GM18870 (cell line): Measurements from ENCODE around the gene GALNT17.

Experiments
- ATAC-seq: cut with Tn5 transposase; IDR thresholded peaks from one replicate; pipeline ENCODE4 v1.9.1; 2021; ENCODE audit warnings: moderate library complexity; ENCODE audit not compliant: unreplicated experiment

GALNT17 gene

DNA sequence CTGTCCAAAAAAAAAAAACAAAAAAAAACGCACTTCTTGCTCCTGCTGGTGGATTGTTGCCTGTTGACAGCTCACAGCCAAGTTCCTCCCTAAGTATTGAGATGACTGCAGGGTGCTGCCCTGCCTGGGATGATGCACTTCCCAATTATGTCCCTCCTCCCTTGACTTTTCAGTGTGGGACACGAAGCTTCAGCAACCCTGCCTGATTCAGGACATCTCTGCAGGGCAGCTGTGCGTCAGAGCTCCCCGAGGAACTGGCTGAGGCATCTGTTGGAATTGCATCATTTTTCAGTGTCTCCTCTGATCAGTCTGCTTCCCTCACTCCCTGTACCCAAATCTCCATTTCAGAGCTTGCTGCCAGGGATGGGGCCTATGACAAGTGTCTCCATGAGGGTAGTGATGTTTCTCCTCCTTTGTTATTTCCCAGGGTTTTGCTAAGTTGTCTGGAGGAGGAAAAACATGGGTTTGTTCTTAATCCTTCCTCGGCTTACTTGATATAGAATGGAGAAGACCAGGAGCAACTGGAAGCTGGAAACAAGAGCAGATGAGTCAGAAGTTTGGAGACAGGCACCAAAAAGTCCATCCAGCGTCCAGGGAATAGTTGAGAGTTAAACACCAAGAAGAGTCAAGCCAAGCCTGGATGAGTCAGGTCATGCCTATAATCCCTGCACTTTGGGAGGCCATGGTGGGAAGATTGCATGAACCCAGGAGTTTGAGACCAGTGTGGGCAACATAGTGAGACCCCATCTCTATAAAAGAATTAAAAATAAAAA is 355.1 kb downstream of the GALNT17 start:
- ATAC-seq, result no peak

- ATAC-seq, result no peak
These were observed 356.4 kb downstream of the GALNT17 start for GRCh38 chr7:71488308-71488707.

DNA sequence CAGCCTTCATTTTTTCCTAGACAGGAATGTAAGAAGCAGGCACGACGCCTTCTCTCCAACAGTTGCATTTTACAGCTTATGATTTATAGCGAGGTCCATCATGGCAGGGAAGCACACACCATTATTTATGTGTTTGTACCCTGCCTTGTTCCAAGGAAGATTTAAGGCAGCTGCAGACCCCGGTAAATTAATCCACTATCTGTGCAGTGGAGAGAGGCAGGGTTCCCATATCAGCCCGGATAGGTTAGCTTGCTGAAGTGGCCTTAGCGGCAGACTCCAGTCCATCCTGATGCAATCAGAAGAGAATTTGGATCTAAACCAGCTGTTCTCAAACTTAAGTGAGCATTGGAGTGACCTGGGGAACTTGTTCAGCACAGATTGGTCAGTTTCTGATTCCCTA is 359.4 kb downstream of the GALNT17 start:
- ATAC-seq, result no peak

DNA sequence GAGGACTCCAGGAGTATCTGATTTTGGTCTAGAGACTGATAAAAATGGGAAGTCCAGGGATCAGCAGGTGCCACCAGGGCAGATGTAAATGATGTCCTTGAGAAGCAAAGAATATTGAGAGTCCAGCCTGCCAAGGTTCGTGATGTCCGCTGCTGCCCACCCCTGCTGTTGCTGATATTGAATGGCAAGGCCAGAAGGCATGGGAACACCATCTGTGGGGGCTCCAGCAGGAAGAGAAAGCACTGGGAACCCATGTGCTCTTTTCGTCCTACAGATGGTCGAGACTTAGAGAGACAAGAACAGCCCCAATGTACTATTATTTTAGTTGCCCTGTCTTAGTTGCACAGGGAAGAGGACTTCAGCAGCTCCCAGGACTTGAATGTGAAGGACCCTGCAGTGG is 363.9 kb downstream of the GALNT17 start:
- no peak for ATAC-seq

DNA sequence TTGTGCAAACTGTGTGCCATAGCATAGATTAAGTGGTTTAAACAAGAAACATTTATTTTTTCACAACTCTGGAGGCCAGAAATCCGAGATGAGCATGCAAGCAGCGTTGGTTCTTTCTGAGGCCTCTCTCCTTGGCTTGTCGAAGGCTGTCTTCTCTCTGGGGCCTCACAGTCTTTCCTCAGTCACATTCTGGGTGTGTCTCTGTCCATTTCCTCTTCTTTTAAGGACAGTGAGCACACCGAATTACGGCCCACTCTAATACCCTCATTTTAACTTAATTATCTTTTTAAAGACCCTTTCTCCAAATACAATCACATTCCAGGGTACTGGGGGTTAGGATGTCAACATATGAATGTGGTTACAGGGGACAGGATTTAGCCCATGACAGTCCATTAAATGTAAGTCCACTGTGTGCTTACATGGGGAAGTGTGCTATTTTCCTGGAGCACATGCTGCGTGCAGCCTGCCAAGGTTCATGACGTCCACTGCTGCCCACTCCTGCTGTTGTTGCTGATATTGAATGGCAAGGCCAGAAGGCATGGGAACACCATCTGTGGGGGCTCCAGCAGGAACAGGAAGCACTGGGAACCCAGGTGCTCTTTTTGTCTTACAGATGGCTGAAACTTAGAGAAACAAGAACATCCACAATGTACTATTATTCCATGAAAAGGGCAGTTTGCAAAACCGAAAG is 365.5 kb downstream of the GALNT17 start:
- no peak for ATAC-seq

- ATAC-seq, result no peak
These were observed 366.4 kb downstream of the GALNT17 start for GRCh38 chr7:71498381-71498780.

GRCh38 chr7:71504697-71505441 is 372.9 kb downstream of the GALNT17 start:
- ATAC-seq, result no peak

GRCh38 chr7:71506822-71507221 is 374.9 kb downstream of the GALNT17 start:
- ATAC-seq, result no peak

GRCh38 chr7:71507680-71508602 is 376.0 kb downstream of the GALNT17 start:
- no peak for ATAC-seq

GRCh38 chr7:71509381-71509780 is 377.4 kb downstream of the GALNT17 start:
- ATAC-seq, result no peak

- ATAC-seq, result no peak
These were observed 379.4 kb downstream of the GALNT17 start for GRCh38 chr7:71511361-71511807.

DNA sequence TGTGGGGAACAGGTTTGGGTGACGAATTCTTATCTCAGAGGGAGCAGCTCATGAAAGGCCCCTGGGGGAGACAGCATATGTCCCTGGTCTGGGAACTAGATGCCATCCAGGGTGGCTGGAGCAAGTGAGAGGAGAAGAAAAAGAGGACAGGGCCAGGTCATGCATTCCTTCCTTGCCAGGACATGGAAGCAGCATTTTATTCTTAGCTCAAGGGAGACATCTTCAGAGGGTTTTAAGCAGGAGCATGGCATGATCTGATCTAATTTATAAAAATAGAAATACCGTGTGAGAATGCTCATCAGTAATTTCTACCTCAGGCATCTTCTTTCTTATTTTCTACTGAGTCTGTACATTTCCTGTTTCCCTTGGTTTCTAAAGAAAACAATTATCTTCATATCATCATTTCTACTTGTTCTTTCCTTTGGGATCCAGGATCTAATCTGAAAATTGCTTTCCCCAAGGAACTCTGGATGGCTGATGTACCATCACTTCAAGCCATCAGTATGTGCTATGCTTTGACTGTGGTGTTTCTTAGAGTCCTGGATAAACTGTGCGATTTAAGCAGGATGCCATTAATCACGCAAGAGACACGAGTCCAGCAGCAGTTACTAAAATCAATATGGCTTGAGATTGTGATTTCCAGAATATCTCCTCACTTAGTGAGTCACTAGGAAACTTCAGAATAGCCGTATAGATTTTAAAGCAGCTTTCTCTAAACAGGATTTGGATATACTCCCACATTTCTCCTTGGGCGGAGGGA is 386.2 kb downstream of the GALNT17 start:
- no peak for ATAC-seq

- ATAC-seq, result no peak
These were observed 386.9 kb downstream of the GALNT17 start for GRCh38 chr7:71518880-71519279.

DNA sequence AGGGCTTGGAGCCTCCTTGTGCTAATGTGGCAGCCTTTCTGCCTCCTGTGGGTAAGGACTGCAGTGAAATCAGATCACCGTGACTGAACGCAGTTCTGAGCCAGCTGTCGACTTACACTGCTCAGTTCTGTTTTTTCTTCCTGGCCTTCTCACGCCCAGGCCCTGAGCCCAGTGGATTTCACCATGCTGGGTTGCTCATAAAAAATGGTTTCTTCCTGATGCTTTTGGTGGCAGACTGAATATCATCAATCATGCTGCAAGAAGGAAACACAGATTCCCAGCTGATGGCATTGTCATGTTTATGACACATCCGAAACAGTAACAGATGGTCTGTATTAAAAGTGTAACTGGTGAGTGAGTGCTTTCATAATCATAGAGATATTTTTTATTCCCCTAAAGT is 389.6 kb downstream of the GALNT17 start:
- ATAC-seq, result no peak

DNA sequence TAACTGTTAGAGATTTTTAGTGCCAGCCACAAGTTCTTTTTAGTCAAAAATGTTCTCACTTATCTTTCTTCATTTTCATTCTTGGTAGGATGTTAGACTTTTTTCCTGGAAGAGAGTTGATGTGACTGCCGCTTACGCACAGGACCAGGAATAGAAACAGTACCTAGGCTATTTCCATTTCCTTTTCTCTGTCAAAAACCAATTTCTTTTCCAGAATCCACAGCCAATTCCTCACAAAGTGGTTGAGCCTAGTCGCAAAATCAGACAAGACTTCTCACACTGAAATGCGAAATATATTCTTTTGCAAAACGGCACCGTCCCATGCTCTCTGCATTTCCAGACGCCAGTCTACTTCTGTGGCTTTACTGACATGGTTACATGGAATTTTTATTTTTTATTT is 394.2 kb downstream of the GALNT17 start:
- no peak for ATAC-seq

GRCh38 chr7:71527213-71527612 is 395.3 kb downstream of the GALNT17 start:
- no peak for ATAC-seq

DNA sequence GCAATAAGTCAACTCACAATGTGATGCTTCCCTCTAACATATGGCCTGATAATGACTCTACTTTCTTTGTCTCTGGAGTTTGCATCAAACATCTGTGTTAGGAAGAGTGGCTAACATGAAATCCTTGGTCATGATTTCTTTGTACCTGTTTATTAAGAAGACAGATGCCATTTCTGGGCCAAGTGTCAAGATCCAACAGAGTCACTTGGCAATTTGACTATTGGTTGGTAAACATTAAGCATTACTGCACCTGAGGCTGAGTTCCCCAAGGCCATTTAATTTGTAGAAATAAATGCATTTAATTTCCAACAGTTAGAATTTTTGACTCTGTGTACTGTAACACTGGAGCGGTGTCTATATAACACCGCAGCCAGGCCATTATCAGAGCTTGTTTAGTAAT is 403.7 kb downstream of the GALNT17 start:
- ATAC-seq, result no peak

GRCh38 chr7:71538210-71538609 is 406.3 kb downstream of the GALNT17 start:
- no peak for ATAC-seq

- no peak for ATAC-seq
These were observed 407.7 kb downstream of the GALNT17 start for GRCh38 chr7:71539615-71540014.
